ENCODE results near the gene KCNIP4. TPM values are rescaled to one million over a fixed set of nuclear protein-coding genes. Genes with fewer than 3 reads are reported as not detected.

KCNIP4 gene
- total and polyA plus RNA-seq, 2 of the 8 experiments (the other 6 are each of a cell fraction or from before 2014, with no cell fraction given) = 0.06 TPM; not detected in 1

GRCh38 chr4:21450331-21450730, 498.2 kb downstream of the KCNIP4 start:
- WGBS, 2 experiments (ENCODE audit: extremely low coverage in 1 of 2, insufficient coverage in 1 of 2, insufficient read length in 1 of 2, insufficient replicate concordance in 2 of 2, low coverage in 1 of 2, low lambda C conversion rate in 2 of 2, missing lambda C conversion rate in 1 of 2) = 94% methylated on average over 4 of the region's 4 CpGs; no CpG with 5 or more reads in 1 of the 2 experiments
- Histone ChIP-seq H4K91ac (replicated peaks; ENCODE audit: insufficient read length, low read length) (no peak overlapping the region), H4K20me1 (replicated peaks in 1 of 2; ENCODE audit: control insufficient read depth in 1 of 2, insufficient read depth in 2 of 2, low read length in 2 of 2) (no peaks in the 10 kb centered on the region), H3K4me1 (replicated peaks in 1 of 4; ENCODE audit: control insufficient read depth in 3 of 4, insufficient read depth in 4 of 4, low read length in 3 of 4) (no peaks in the 10 kb centered on the region), H3K18ac (ENCODE audit: extremely low read depth, low read length) (no peak overlapping the region), H3K23ac (ENCODE audit: insufficient read length) (no peak overlapping the region), H3K4ac (replicated peaks; ENCODE audit: insufficient read length, low read depth, low read length) (no peak overlapping the region), H2BK12ac (ENCODE audit: low read depth, low read length) (no peak overlapping the region), H3K79me1 (ENCODE audit: low read depth, low read length) (no peaks in the 10 kb centered on the region), H2BK120ac (replicated peaks; ENCODE audit: low read depth, low read length) (no peak overlapping the region), H3K4me2 (ENCODE audit: insufficient read depth in 1 of 2, low read depth in 2 of 2, low read length in 2 of 2) (no peak overlapping the region), H3K36me3 (ENCODE audit: control insufficient read depth in 2 of 4, insufficient read depth in 4 of 4, low read length in 3 of 4) (no peaks in the 10 kb centered on the region), H3K56ac (replicated peaks; ENCODE audit: insufficient read length, low read depth, low read length) (no peak overlapping the region), H3K4me3 (ENCODE audit: extremely low read depth in 1 of 4, insufficient read depth in 2 of 4, low read depth in 3 of 4, low read length in 4 of 4) (no peak overlapping the region), H2BK20ac (ENCODE audit: low read length) (no peak overlapping the region), H4K8ac (ENCODE audit: extremely low read depth, insufficient read depth, low read length) (no peak overlapping the region), H3K9me3 (ENCODE audit: insufficient read depth in 2 of 2, low read depth in 1 of 2, low read length in 1 of 2) (no peaks in the 10 kb centered on the region), H3K14ac (ENCODE audit: insufficient read length) (no peak overlapping the region), H2BK5ac (ENCODE audit: low read depth, low read length) (no peak overlapping the region), H2AK5ac (ENCODE audit: low read depth, low read length) (no peak overlapping the region), H4K5ac (ENCODE audit: insufficient read length, low read depth, low read length) (no peak overlapping the region), H3K27ac (ENCODE audit: low read depth, low read length) (no peak overlapping the region), H3K27me3 (replicated peaks in 1 of 4; ENCODE audit: control insufficient read depth in 3 of 4, extremely low read depth in 1 of 4, insufficient read depth in 3 of 4, low read length in 3 of 4) (no peaks in the 10 kb centered on the region), H3K23me2 (ENCODE audit: low read depth, low read length) (no peaks in the 10 kb centered on the region), H2BK15ac (ENCODE audit: low read length) (no peak overlapping the region), H2AFZ (ENCODE audit: low read length) (no peak overlapping the region), H3K9ac (replicated peaks in 1 of 4; ENCODE audit: extremely low read depth in 1 of 4, low read depth in 3 of 4, low read length in 3 of 4) (no peak overlapping the region), H3K79me2 (ENCODE audit: control insufficient read depth in 1 of 2, insufficient read depth in 2 of 2, low read length in 2 of 2) (no peaks in the 10 kb centered on the region)
- DNase-seq (ENCODE audit: low read depth in 1 of 2, low spot score in 2 of 2) = no peak
- FAIRE-seq = no peak
- POLR2A ChIA-PET (ENCODE audit: partially characterized antibody) = no interaction called here
- CTCF ChIA-PET (ENCODE audit: partially characterized antibody) = no interaction called here
- TF ChIP-seq POLR2AphosphoS5 (IDR thresholded peaks at IDR 0.05; ENCODE audit: low read depth, low read length) (no peak), RBBP5 (IDR thresholded peaks at IDR 0.05; ENCODE audit: borderline replicate concordance, low read depth, low read length) (no peak), HDAC2 (IDR thresholded peaks at IDR 0.05; ENCODE audit: borderline replicate concordance in 1 of 2, low read depth in 2 of 2, low read length in 2 of 2) (no peak), TAF1 (IDR thresholded peaks at IDR 0.05; ENCODE audit: low read depth, low read length) (no peak), RXRA (IDR thresholded peaks at IDR 0.05; ENCODE audit: insufficient read depth, low read depth, low read length) (no peak), GTF2F1 (IDR thresholded peaks at IDR 0.05; ENCODE audit: borderline replicate concordance, low read depth, low read length) (no peak), FOSL1 (IDR thresholded peaks at IDR 0.05; ENCODE audit: insufficient read depth, low read depth, low read length) (no peak), ATF2 (IDR thresholded peaks at IDR 0.05; ENCODE audit: low read length) (no peak), SP4 (IDR thresholded peaks at IDR 0.05; ENCODE audit: low read length) (no peak), RAD21 (IDR thresholded peaks at IDR 0.05 in 1 of 2, conservative IDR thresholded peaks at IDR 0.05 in 1 of 2; ENCODE audit: low read depth in 2 of 2, low read length in 2 of 2) (no peak), SIRT6 (IDR thresholded peaks at IDR 0.05; ENCODE audit: low read length) (no peak), TCF12 (IDR thresholded peaks at IDR 0.05; ENCODE audit: low read depth, low read length) (no peak), CTBP2 (IDR thresholded peaks at IDR 0.05; ENCODE audit: borderline replicate concordance, insufficient read depth, insufficient read length, low read length) (no peak)

All from H1 (cell line).